GM12874 (cell line): ENCODE results near the gene DLST.

ENCODE experiments used
- CTCF ChIP-seq: IDR thresholded peaks from 2 replicates; pipeline ENCODE4 v1.5.1; 2011; ENCODE audit warnings: low read depth, mild to moderate bottlenecking, control low read depth, low read length, moderate library complexity; ENCODE audit not compliant: insufficient read depth

DLST gene

GRCh38 chr14:74913986-74914573 lies 32.4 kb downstream of the DLST start:
- peak; percentile 69 for TF ChIP-seq CTCF

- TF ChIP-seq CTCF, result no peak
Observed at GRCh38 chr14:74915426-74915825, 33.7 kb downstream of the DLST start.

GRCh38 chr14:74915826-74916225 lies 34.1 kb downstream of the DLST start:
- TF ChIP-seq CTCF, result no peak

- no peak for TF ChIP-seq CTCF
Observed at GRCh38 chr14:74917178-74917543, 35.4 kb downstream of the DLST start.

GRCh38 chr14:74917646-74918081 lies 35.9 kb downstream of the DLST start:
- no peak for TF ChIP-seq CTCF

- TF ChIP-seq CTCF, result no peak
Observed at GRCh38 chr14:74918380-74918779, 36.7 kb downstream of the DLST start.

- no peak for TF ChIP-seq CTCF
Observed at GRCh38 chr14:74919421-74920165, 37.9 kb downstream of the DLST start.
